SJSA1 (cell line): ENCODE measurements around the gene CD101. TPM values are rescaled to one million over a fixed set of nuclear protein-coding genes. Genes with fewer than 3 reads are reported as not detected.
A peak's percentile ranks its signal among the peaks of the same experiment; 100 is the strongest.

Experiments
- DNase-seq, 2 experiments: peaks; one replicate each; pipeline ENCODE4 v3.0.0-alpha.2; 2015 to 2020; ENCODE audit warnings: low spot score in 2 of 2, low read depth in 1 of 2
- H3K27ac ChIP-seq: fragments of 250-450 bp; sonication (Bioruptor Pico); 2 replicates; pipeline ENCODE4 v1.5.1; 2020; ENCODE audit warnings: mild to moderate bottlenecking, moderate library complexity
- H3K27me3 ChIP-seq: fragments of 250-450 bp; sonication (Bioruptor Pico); replicated peaks from 2 replicates; pipeline ENCODE4 v1.5.1; 2020; ENCODE audit warnings: mild to moderate bottlenecking, moderate library complexity
- H3K36me3 ChIP-seq: fragments of 250-450 bp; sonication (Bioruptor Pico); 2 replicates; pipeline ENCODE4 v1.5.1; 2020; ENCODE audit warnings: mild to moderate bottlenecking
- H3K4me1 ChIP-seq: fragments of 250-450 bp; sonication (Bioruptor Pico); replicated peaks from 2 replicates; pipeline ENCODE4 v1.6.1; 2021; ENCODE audit warnings: mild to moderate bottlenecking
- H3K4me3 ChIP-seq: fragments of 250-450 bp; sonication (Bioruptor Pico); 2 replicates; pipeline ENCODE4 v1.5.1; 2020; ENCODE audit warnings: mild to moderate bottlenecking
- H3K9me3 ChIP-seq: fragments of 250-450 bp; sonication (Bioruptor Pico); replicated peaks from 2 replicates; pipeline ENCODE4 v1.5.1; 2020; ENCODE audit warnings: mild to moderate bottlenecking
- total RNA-seq: library from RNA; depleted of rRNA; stranded (reverse); fragments of >200 nt; shearing (Covaris generic); gene quantifications from 2 replicates; pipeline ENCODE4 v1.2.3, GENCODE V29; 2014

The CD101 gene
- total RNA-seq, 1 experiment from 2014 or later: 0.05 TPM

DNA sequence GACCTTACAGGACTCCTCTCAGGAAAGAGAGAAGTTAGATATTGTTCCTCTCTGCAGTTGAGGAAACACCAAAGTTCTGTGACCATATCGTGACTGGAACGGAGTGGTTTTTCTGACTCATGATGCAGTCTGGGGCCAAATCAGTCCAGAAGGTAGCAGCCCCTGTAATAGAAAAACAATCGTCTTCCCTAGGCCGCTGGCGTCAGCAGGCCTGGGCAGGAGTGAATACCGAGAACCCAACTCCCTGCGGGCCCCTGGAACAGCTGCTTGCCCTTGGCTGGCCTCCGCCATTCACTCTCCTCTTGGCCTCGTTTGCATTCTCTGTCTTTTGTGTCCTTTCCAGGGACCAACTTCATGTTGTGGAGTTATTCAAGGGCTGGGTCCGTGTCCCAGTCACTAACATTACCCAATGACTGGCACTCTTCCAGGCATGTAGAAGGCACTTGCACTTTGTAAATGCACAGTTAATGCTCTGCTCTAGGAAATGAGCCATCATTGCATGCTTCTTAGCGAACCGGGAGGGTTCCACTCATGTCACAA is 10.9 kb upstream of the CD101 start:
- Histone ChIP-seq H3K27me3 (no peaks in the 10 kb centered on the region), H3K4me3 (no peak overlapping the region), H3K27ac (peak overlapping the region; percentile 53), H3K9me3 (no peaks in the 10 kb centered on the region), H3K4me1 (peaks cover 38% of the 10 kb centered on the region), H3K36me3 (no peaks in the 10 kb centered on the region)
- peak; percentile 77 to 81 for DNase-seq

DNA sequence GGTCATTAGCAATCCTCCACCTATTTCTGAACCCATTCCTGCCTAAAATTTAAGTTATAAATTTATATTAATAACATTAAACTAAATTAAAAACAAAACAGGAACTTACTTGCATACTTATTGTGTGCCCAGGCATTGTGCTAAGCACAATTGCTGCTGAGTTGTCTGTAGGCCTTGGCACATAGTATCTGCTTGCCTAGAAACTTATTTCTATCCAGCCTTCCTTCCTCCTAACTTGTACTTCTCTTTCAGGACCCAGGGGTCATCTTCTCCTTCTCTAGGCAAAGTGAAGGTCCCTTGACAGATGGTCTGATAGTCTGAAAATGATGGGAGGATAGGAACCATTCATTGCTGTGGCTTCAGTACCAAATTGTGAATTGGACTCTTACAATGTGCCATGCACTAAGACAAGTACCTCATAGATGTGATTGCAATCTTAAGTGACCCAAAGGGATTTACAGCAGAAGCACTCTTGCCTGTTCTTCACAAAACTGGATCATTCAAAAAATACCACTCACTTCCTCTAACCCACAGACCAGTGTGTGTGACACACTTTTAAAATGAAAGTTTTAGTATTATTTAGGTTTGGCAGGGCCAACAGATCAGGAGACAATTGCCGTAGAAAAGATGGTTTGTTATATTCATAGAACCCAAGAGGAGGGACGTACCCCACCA is 10.3 kb upstream of the CD101 start:
- peaks cover 38% of the 10 kb centered on the region for H3K4me1 ChIP-seq
- peak overlapping the region; percentile 53 for H3K27ac ChIP-seq
- no peak for DNase-seq
- H3K9me3 ChIP-seq: no peaks in the 10 kb centered on the region
- no peak overlapping the region for H3K4me3 ChIP-seq
- H3K36me3 ChIP-seq: no peaks in the 10 kb centered on the region
- no peaks in the 10 kb centered on the region for H3K27me3 ChIP-seq

DNA sequence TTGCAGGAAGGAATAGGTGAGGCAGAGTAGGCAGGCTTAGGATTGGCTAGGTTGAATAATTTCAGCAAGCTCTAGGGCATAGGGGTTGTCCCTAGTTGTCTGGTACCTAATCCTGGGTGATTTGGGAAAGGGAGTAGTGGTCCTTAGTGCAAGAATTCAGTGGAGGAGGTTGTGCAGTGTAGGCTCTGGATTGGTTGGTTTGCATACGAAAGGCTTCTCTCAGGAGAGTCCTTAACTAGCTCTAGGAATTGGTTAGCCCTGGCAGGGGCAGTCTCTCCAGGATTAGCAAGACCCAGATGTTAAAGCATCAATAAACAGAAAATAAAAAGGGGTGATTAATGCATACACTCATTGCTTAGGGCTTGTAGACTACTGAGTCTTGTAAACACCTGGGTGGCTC is 9.6 kb upstream of the CD101 start:
- H3K27ac ChIP-seq: no peak overlapping the region
- no peaks in the 10 kb centered on the region for H3K27me3 ChIP-seq
- no peaks in the 10 kb centered on the region for H3K9me3 ChIP-seq
- peaks cover 43% of the 10 kb centered on the region for H3K4me1 ChIP-seq
- H3K36me3 ChIP-seq: no peaks in the 10 kb centered on the region
- no peak for DNase-seq
- no peak overlapping the region for H3K4me3 ChIP-seq

DNA sequence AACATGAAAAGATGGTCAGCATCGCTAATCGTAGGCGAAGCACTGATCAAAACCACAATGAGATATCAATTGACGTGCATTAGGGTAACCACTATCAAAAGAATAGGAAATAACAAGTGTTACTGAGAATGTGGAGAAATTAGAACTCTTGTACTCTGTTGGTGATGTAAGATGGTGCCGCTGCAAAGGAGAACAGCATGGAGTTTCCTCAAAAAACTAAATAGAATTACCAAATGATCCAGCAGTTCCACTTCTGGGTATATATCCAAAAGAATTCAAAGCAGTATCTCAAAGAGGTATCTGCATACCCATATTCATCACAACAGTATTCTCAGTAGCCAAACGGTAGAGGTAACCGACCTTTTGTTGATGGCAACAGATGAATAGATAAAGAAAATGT is 8.3 kb upstream of the CD101 start:
- no peak for DNase-seq
- Histone ChIP-seq H3K27ac (no peak overlapping the region), H3K27me3 (no peaks in the 10 kb centered on the region), H3K4me3 (no peak overlapping the region), H3K36me3 (no peaks in the 10 kb centered on the region), H3K4me1 (peaks cover 51% of the 10 kb centered on the region), H3K9me3 (no peaks in the 10 kb centered on the region; the same call in 1 of the 2 replicates)

DNA sequence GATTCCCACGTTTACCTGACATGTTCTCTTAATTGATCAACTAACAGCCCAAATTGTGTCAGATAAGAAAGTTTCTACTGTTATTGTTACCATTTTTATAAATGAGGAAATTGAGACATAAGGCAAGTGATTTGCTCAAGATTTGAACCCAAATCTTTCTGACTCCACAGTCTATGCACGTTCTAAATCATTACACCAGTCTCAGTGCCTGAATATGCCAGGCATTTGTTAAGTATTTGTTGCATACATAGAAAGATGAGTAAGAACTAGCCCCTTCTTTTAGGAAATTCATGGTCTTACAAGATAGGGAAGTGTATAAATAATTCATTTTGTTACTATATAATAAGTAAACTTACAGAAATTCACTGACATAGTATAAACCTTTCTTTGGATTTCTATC is 7.1 kb upstream of the CD101 start:
- no peaks in the 10 kb centered on the region for H3K27me3 ChIP-seq
- peaks cover 40% of the 10 kb centered on the region for H3K4me1 ChIP-seq
- H3K36me3 ChIP-seq: no peaks in the 10 kb centered on the region
- no peak overlapping the region for H3K4me3 ChIP-seq
- DNase-seq: no peak
- H3K9me3 ChIP-seq: no peaks in the 10 kb centered on the region; the same call in 1 of the 2 replicates
- H3K27ac ChIP-seq: no peak overlapping the region

DNA sequence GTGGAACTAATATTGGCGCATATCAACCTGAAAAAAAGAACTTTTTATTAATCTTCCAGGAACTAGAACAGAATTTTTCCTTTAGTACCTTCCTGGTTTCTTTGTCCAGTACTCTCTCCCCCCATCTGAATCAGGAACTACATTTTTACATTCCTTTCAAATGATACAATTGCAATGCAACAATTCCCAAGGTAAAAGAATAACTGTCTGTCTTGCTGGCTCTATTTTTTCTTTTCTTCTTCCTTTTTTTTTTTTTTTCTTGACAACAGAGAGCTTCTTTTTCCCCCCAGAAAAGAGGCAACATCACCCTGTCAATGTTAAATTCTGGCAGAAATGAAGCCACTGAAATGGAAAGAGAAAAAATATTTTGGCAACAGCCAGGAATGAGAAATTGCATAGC is 4.5 kb upstream of the CD101 start:
- no peak overlapping the region for H3K4me3 ChIP-seq
- H3K27me3 ChIP-seq: no peaks in the 10 kb centered on the region
- H3K27ac ChIP-seq: peak overlapping the region; percentile 71
- no peaks in the 10 kb centered on the region; the same call in 1 of the 2 replicates for H3K9me3 ChIP-seq
- peaks cover 16% of the 10 kb centered on the region for H3K4me1 ChIP-seq
- peak in 1 of 2 experiments; percentile 50 for DNase-seq
- no peaks in the 10 kb centered on the region for H3K36me3 ChIP-seq

DNA sequence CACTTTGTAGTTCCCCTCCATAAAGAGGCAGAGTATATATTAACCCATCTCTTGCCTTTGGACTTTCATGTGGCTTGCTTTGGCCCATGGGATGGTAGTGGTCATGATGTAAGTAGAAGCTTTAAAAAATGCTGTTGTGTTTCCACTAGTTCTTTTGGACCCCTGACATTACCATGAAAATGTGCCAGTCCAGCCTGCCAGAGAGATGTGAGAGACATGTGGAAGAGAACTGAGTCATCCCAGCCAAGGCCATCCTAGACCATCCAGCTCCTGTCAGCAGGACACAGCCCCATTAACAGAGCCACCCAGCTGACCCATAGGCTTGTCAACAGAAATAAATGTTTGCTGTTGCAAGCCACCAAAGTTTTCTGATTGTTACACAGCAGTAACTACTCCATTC is 3.9 kb upstream of the CD101 start:
- Histone ChIP-seq H3K36me3 (no peaks in the 10 kb centered on the region), H3K4me3 (no peak overlapping the region), H3K27ac (peak overlapping the region; percentile 71), H3K27me3 (no peaks in the 10 kb centered on the region), H3K4me1 (peaks cover 16% of the 10 kb centered on the region), H3K9me3 (no peaks in the 10 kb centered on the region; the same call in 1 of the 2 replicates)
- DNase-seq: no peak

DNA sequence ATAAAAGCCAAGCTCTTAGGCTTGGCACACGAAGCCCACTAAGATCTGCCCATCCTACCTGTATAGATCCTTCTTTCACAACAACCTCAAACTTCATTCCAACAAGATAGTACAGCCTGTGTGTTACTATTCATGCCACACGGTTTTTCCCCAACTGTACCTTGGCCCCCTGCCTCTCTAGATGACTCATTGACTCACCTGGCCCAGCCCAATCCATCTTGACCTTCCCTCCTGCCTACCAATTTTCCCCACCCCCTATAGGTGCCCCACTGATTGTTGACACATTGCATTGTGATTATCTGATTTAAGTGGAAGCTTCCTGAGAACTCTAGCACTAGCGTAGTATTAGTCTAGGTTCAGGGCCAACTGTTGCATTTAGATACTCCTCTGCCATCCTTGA is 2.0 kb upstream of the CD101 start:
- H3K4me1 ChIP-seq: peaks cover 16% of the 10 kb centered on the region
- DNase-seq: no peak
- H3K9me3 ChIP-seq: no peaks in the 10 kb centered on the region; the same call in 1 of the 2 replicates
- H3K4me3 ChIP-seq: no peak overlapping the region
- no peaks in the 10 kb centered on the region for H3K36me3 ChIP-seq
- no peak overlapping the region for H3K27ac ChIP-seq
- no peaks in the 10 kb centered on the region for H3K27me3 ChIP-seq

DNA sequence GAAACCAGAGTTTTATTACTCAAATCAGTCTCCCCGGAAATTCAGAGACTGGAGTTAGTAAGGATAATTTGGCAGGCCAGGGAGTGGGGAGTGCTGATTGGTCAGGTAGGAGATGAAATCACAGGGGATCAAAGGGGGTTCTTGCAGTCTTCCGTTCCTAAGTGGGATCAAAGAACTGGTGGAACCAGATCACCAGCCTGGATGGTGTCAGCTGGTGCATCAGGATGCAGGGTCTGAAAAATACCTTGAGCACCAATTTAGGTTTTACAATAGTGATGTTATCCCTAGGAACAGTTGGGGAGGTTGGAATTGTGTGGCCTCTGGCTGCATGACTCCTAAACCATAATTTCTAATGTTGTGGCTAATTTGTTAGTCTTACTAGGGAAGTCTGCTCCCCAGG is 1.4 kb upstream of the CD101 start:
- Histone ChIP-seq H3K9me3 (no peaks in the 10 kb centered on the region; the same call in 1 of the 2 replicates), H3K27me3 (no peaks in the 10 kb centered on the region), H3K4me1 (peaks cover 16% of the 10 kb centered on the region), H3K4me3 (no peak overlapping the region), H3K27ac (no peak overlapping the region), H3K36me3 (no peaks in the 10 kb centered on the region)
- DNase-seq: no peak

DNA sequence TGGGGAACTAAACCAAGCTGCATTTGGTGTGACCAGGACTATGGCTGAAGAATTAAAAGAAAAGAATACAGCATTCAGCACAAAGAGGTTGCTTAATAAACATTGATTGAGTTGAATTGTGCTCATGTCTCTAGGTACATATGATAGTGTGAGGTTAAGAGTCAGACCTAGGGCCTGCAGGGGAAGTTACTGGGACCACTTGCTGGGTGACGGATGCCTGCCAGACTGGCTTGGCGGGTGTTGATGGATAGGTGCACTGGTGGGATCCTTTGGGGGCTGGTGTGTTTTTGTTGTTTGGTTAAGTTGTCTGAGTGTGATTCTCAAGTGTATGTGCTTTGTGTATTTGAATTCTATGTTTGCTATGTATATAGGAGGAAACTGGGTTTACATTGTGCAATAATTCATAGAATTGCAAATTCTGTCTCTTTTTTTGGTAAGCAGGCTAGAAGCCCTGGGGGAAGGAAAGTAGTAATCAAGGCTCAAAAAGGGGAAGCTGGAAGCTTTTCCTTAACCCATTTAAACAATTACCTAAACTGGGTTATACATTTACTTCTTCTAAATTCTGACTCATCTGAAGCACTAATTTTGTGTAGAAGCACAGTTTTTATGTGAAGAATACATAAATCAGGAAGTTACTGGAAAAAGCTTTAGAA is 1.8 kb downstream of the CD101 start:
- DNase-seq: no peak
- no peaks in the 10 kb centered on the region for H3K9me3 ChIP-seq
- no peak overlapping the region for H3K27ac ChIP-seq
- no peak overlapping the region for H3K4me3 ChIP-seq
- H3K4me1 ChIP-seq: peaks cover 10% of the 10 kb centered on the region
- H3K27me3 ChIP-seq: no peaks in the 10 kb centered on the region
- no peaks in the 10 kb centered on the region for H3K36me3 ChIP-seq

DNA sequence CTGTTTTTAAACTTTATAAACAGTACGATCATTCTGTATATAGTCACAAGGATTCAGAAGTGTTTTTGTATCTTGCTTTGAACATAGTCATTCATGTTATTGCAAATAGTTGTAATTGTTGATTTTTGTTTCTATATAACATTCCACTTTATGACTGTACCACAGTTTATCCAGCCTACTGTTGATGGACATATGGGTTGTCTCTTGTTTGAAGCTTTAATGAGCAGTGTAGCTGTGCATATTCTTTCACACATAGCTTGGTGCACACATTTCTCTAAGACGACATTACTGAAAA is 6.1 kb downstream of the CD101 start:
- peaks cover 10% of the 10 kb centered on the region for H3K4me1 ChIP-seq
- peak in 1 of 2 experiments; percentile 33 for DNase-seq
- H3K9me3 ChIP-seq: no peaks in the 10 kb centered on the region
- H3K27ac ChIP-seq: no peak overlapping the region
- no peak overlapping the region for H3K4me3 ChIP-seq
- no peaks in the 10 kb centered on the region for H3K27me3 ChIP-seq
- H3K36me3 ChIP-seq: no peaks in the 10 kb centered on the region

DNA sequence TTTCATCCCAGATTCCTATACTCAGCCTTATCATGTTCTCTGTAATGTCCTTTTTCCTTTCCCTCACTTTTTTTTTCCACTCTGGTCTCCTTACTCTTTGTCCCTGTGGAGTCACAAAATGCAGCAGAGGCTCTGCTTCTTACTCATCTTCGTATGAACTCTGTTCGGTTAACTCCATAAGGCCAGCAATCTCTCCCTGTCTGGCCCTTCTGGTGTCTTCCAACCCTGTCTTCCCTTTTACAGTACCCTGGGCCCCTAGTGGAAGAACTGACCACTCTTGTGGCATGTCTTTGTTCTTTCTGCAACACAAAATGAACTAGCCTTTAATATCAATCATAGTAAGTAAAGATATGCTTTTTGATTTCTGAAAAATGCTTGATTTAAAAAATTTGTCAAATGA is 7.1 kb downstream of the CD101 start:
- peaks cover 10% of the 10 kb centered on the region for H3K4me1 ChIP-seq
- no peak for DNase-seq
- H3K27ac ChIP-seq: no peak overlapping the region
- no peak overlapping the region for H3K4me3 ChIP-seq
- no peaks in the 10 kb centered on the region for H3K27me3 ChIP-seq
- no peaks in the 10 kb centered on the region for H3K36me3 ChIP-seq
- no peaks in the 10 kb centered on the region for H3K9me3 ChIP-seq

DNA sequence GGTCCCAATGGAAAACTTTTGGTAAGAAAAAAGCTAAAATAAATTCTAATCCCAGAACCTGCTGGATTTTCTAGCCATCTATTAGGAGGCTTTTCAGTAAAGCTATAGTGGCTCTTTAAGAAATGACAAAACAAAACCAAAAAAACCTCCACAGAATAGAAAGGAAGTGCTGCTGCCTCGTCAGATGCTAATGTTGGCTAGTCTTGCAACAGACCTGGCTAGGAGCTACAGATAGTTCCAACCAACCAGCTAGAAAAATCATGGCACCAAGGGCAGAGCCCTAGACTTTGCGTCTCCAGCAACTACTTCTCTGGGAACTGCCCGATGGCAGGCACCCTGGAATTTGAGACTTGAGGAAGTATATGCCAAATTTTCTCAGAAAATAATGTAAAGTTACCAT is 7.6 kb downstream of the CD101 start:
- Histone ChIP-seq H3K36me3 (no peaks in the 10 kb centered on the region), H3K27me3 (no peaks in the 10 kb centered on the region), H3K27ac (no peak overlapping the region), H3K4me3 (no peak overlapping the region), H3K4me1 (peaks cover 10% of the 10 kb centered on the region), H3K9me3 (no peaks in the 10 kb centered on the region)
- no peak for DNase-seq

DNA sequence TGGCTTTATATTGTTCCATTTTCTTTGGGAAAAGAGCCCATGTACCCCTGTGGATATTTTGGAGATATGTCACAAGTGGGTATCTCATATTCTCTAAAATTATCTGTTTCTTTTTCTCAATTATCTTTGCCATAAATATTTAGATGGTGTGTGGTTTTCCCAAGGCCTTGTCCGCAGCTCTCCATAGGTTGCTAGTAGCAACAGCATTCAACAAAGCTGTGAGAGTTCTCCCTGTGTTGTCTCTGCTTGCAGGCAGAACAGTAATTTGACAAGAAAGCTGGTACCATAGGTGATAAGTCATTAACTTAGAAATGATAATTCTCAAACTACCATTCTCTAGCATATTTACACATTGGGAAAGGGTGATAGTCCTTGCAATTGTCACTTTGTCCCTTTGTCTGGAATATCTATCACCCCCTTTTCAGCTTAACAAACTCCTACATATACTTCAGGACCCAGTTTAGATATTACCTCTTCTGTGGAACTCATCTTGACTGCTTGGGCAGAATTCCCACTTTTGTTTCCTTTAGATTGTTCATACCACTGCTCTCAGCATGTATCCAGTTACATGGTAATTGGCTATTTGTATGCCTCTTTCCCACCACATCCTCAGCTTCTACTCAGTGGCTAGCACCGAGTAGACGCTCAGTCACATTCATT is 8.9 kb downstream of the CD101 start:
- DNase-seq: no peak
- H3K4me1 ChIP-seq: peaks cover 10% of the 10 kb centered on the region
- H3K36me3 ChIP-seq: no peaks in the 10 kb centered on the region
- H3K4me3 ChIP-seq: no peak overlapping the region
- no peak overlapping the region for H3K27ac ChIP-seq
- H3K27me3 ChIP-seq: no peaks in the 10 kb centered on the region
- H3K9me3 ChIP-seq: no peaks in the 10 kb centered on the region
